H1 (cell line): ENCODE measurements around the gene MMP27. TPM values are rescaled to one million over a fixed set of nuclear protein-coding genes. Genes with fewer than 3 reads are reported as not detected.

Source experiments
- CTCF ChIA-PET: fragments of 300-600 bp; sonication (Branson Sonifier 250); formaldehyde crosslinking; loops from one replicate; lab custom pipeline; 2021; ENCODE audit not compliant: partially characterized antibody; lab: Charles Lee
- POLR2A ChIA-PET: fragments of 300-600 bp; sonication (Branson Sonifier 250); formaldehyde crosslinking; loops from one replicate; lab custom pipeline; 2021; ENCODE audit warnings: inconsistent platforms; ENCODE audit not compliant: partially characterized antibody; lab: Charles Lee
- DNase-seq, 2 experiments: peaks; one replicate each; pipeline versions ENCODE4 v3.0.0 to v3.0.0-alpha.2; 2010 to 2022; ENCODE audit warnings: low spot score in 2 of 2, low read depth in 1 of 2, mixed read lengths in 1 of 2
- FAIRE-seq: peaks from 2 replicates; lab custom pipeline; 2011; peaks lifted over from hg19 to GRCh38; lab: Jason Lieb, UNC
- H2AFZ ChIP-seq: 2 replicates; pipeline ENCODE4 v1.8.1; 2012; ENCODE audit warnings: low read length, inconsistent platforms
- H2AK5ac ChIP-seq: 2 replicates; pipeline ENCODE4 v1.6.1; 2013; ENCODE audit warnings: low read depth, low read length
- H2BK120ac ChIP-seq: replicated peaks from 2 replicates; pipeline ENCODE3; 2013; ENCODE audit warnings: low read depth, low read length, inconsistent platforms
- H2BK12ac ChIP-seq: 2 replicates; pipeline ENCODE4 v1.6.1; 2013; ENCODE audit warnings: low read depth, low read length
- H2BK15ac ChIP-seq: 2 replicates; pipeline ENCODE4 v1.6.1; 2013; ENCODE audit warnings: low read length
- H2BK20ac ChIP-seq: 2 replicates; pipeline ENCODE4 v1.6.1; 2013; ENCODE audit warnings: low read length
- H2BK5ac ChIP-seq: 2 replicates; pipeline ENCODE4 v1.6.1; 2013; ENCODE audit warnings: low read depth, low read length
- H3K14ac ChIP-seq: 2 replicates; pipeline ENCODE4 v1.6.1; 2013; ENCODE audit warnings: inconsistent platforms; ENCODE audit not compliant: insufficient read length
- H3K18ac ChIP-seq: 2 replicates; pipeline ENCODE4 v1.6.1; 2013; ENCODE audit warnings: low read length; ENCODE audit errors: extremely low read depth
- H3K23ac ChIP-seq: 2 replicates; pipeline ENCODE4 v1.6.1; 2013; ENCODE audit warnings: inconsistent platforms; ENCODE audit not compliant: insufficient read length
- H3K23me2 ChIP-seq: 2 replicates; pipeline ENCODE4 v1.6.1; 2013; ENCODE audit warnings: low read depth, low read length
- H3K27ac ChIP-seq: 2 replicates; pipeline ENCODE4 v1.6.1; 2011; ENCODE audit warnings: low read depth, low read length, inconsistent platforms
- H3K27me3 ChIP-seq, 4 experiments: replicated peaks in 1 of 4; 1 replicate in 1 of 4; 2 replicates in 3 of 4; pipeline versions ENCODE4 v1.6.1 to v1.8.1; 2011 to 2013; ENCODE audit warnings: low read length in 3 of 4, mild to moderate bottlenecking in 3 of 4, inconsistent platforms in 2 of 4, mixed read lengths in 2 of 4, moderate library complexity in 1 of 4; ENCODE audit not compliant: control insufficient read depth in 3 of 4, insufficient read depth in 3 of 4; ENCODE audit errors: extremely low read depth in 1 of 4
- H3K36me3 ChIP-seq, 4 experiments: 2 replicates each; pipeline versions ENCODE4 v1.6.1 to v1.8.1; 2011 to 2013; ENCODE audit warnings: mild to moderate bottlenecking in 4 of 4, low read length in 3 of 4, moderate library complexity in 2 of 4, control low read depth in 1 of 4, inconsistent platforms in 1 of 4; ENCODE audit not compliant: insufficient read depth in 4 of 4, control insufficient read depth in 2 of 4
- H3K4ac ChIP-seq: replicated peaks from 2 replicates; pipeline ENCODE3; 2013; ENCODE audit warnings: low read length, low read depth, mixed read lengths, inconsistent platforms; ENCODE audit not compliant: insufficient read length
- H3K4me1 ChIP-seq, 4 experiments: replicated peaks in 1 of 4; 1 replicate in 1 of 4; 2 replicates in 3 of 4; pipeline versions ENCODE4 v1.6.1 to v1.8.1; 2011 to 2013; ENCODE audit warnings: low read length in 3 of 4, inconsistent platforms in 2 of 4, mixed read lengths in 1 of 4; ENCODE audit not compliant: insufficient read depth in 4 of 4, control insufficient read depth in 3 of 4
- H3K4me2 ChIP-seq, 2 experiments: 2 replicates each; pipeline versions ENCODE4 v1.6.1 to v1.8.1; 2011 to 2013; ENCODE audit warnings: low read depth in 2 of 2, low read length in 2 of 2, control low read depth in 1 of 2, inconsistent platforms in 1 of 2, mild to moderate bottlenecking in 1 of 2; ENCODE audit not compliant: insufficient read depth in 1 of 2
- H3K4me3 ChIP-seq, 4 experiments: fragments of 200-600, 300-600 bp in 1 of 4; sonication (generic), shearing (Covaris generic), sonication (Bioruptor Twin) in 1 of 4; 2 replicates each; pipeline versions ENCODE4 v1.5.1 to v1.8.1; 2011 to 2016; ENCODE audit warnings: low read length in 4 of 4, low read depth in 3 of 4, control low read depth in 2 of 4, inconsistent platforms in 2 of 4, mild to moderate bottlenecking in 2 of 4, mixed read lengths in 1 of 4, moderate library complexity in 1 of 4; ENCODE audit not compliant: insufficient read depth in 2 of 4; ENCODE audit errors: extremely low read depth in 1 of 4
- H3K56ac ChIP-seq: replicated peaks from 2 replicates; pipeline ENCODE3; 2013; ENCODE audit warnings: low read depth, mild to moderate bottlenecking, mixed read lengths, low read length, inconsistent platforms; ENCODE audit not compliant: insufficient read length
- H3K79me1 ChIP-seq: 2 replicates; pipeline ENCODE4 v1.6.1; 2013; ENCODE audit warnings: low read depth, low read length, control low read depth
- H3K79me2 ChIP-seq, 2 experiments: 2 replicates each; pipeline versions ENCODE4 v1.6.1 to v1.8.1; 2012 to 2013; ENCODE audit warnings: low read length in 2 of 2, mild to moderate bottlenecking in 2 of 2, inconsistent platforms in 1 of 2; ENCODE audit not compliant: insufficient read depth in 2 of 2, control insufficient read depth in 1 of 2
- H3K9ac ChIP-seq, 4 experiments: replicated peaks in 1 of 4; 1 replicate in 1 of 4; 2 replicates in 3 of 4; pipeline versions ENCODE4 v1.6.1 to v1.8.1; 2011 to 2013; ENCODE audit warnings: low read depth in 3 of 4, low read length in 3 of 4, control low read depth in 2 of 4, mild to moderate bottlenecking in 2 of 4, moderate library complexity in 2 of 4, inconsistent platforms in 1 of 4; ENCODE audit errors: extremely low read depth in 1 of 4
- H3K9me3 ChIP-seq, 2 experiments: 2 replicates each; pipeline versions ENCODE4 v1.6.1 to v1.8.1; 2012 to 2013; ENCODE audit warnings: mild to moderate bottlenecking in 2 of 2, moderate library complexity in 2 of 2, control low read depth in 1 of 2, inconsistent platforms in 1 of 2, low read depth in 1 of 2, low read length in 1 of 2, mixed read lengths in 1 of 2; ENCODE audit not compliant: insufficient read depth in 2 of 2
- H4K20me1 ChIP-seq, 2 experiments: replicated peaks in 1 of 2; 2 replicates each; pipeline versions ENCODE3 to v1.8.1; 2011 to 2013; ENCODE audit warnings: inconsistent platforms in 2 of 2, low read length in 2 of 2, mild to moderate bottlenecking in 1 of 2; ENCODE audit not compliant: insufficient read depth in 2 of 2, control insufficient read depth in 1 of 2
- H4K5ac ChIP-seq: 2 replicates; pipeline ENCODE4 v1.6.1; 2013; ENCODE audit warnings: low read length, low read depth, mixed read lengths, inconsistent platforms; ENCODE audit not compliant: insufficient read length
- H4K8ac ChIP-seq: 2 replicates; pipeline ENCODE4 v1.8.0; 2013; ENCODE audit warnings: mild to moderate bottlenecking, moderate library complexity, low read length, inconsistent platforms; ENCODE audit not compliant: insufficient read depth; ENCODE audit errors: extremely low read depth
- H4K91ac ChIP-seq: replicated peaks from 2 replicates; pipeline ENCODE3; 2013; ENCODE audit warnings: low read length, mixed read lengths, inconsistent platforms; ENCODE audit not compliant: insufficient read length
- BCL11A ChIP-seq, 2 experiments: IDR thresholded peaks; one replicate each; pipeline ENCODE4 v1.6.1; 2011; ENCODE audit warnings: low read depth in 2 of 2, low read length in 2 of 2, mild to moderate bottlenecking in 2 of 2
- CBX5 ChIP-seq: fragments of 300-800, 300-1000 bp; sonication (generic); IDR thresholded peaks from 2 replicates; pipeline ENCODE4 v1.7.1; 2016; ENCODE audit warnings: antibody characterized with exemption, low read length, low read depth
- POLR2AphosphoS5 ChIP-seq: IDR thresholded peaks from 2 replicates; pipeline ENCODE4 v1.6.1; 2011; ENCODE audit warnings: low read depth, low read length
- RXRA ChIP-seq: IDR thresholded peaks from 2 replicates; pipeline ENCODE4 v1.6.1; 2011; ENCODE audit warnings: low read depth, mild to moderate bottlenecking, low read length, moderate library complexity; ENCODE audit not compliant: insufficient read depth
- TAF1 ChIP-seq: IDR thresholded peaks from 2 replicates; pipeline ENCODE4 v1.6.1; 2011; ENCODE audit warnings: mild to moderate bottlenecking, low read depth, low read length
- TCF12 ChIP-seq: IDR thresholded peaks from 2 replicates; pipeline ENCODE4 v1.6.1; 2011; ENCODE audit warnings: low read depth, mild to moderate bottlenecking, low read length
- YY1 ChIP-seq: IDR thresholded peaks from 2 replicates; pipeline ENCODE4 v1.6.1; 2011; ENCODE audit warnings: low read depth, mild to moderate bottlenecking, low read length
- WGBS, 2 experiments: shearing (Covaris generic) in 1 of 2; methylation state at CpG; one replicate each; pipeline versions ENCODE4 v1.1.6 to v1.1.7; 2013 to 2015; ENCODE audit warnings: low lambda C conversion rate in 2 of 2, mixed read lengths in 2 of 2, inconsistent platforms in 1 of 2, low coverage in 1 of 2, missing lambda C conversion rate in 1 of 2; ENCODE audit not compliant: insufficient replicate concordance in 2 of 2, insufficient coverage in 1 of 2, insufficient read length in 1 of 2; ENCODE audit errors: extremely low coverage in 1 of 2, missing lambda C conversion rate in 1 of 2; 5-methylcytosine and 5-hydroxymethylcytosine counted together
- polyA plus RNA-seq, 7 experiments: library from polyadenylated mRNA; depleted of rRNA in 3 of 7; stranded (reverse) in 5 of 7; unstranded in 2 of 7; fragments of >200 nt in 5 of 7; fragments of 200-250 nt in 2 of 7; gene quantifications; 1 replicate in 5 of 7; 2 replicates in 1 of 7; 4 replicates in 1 of 7; pipeline versions ENCODE4 v1.2.1 to v1.2.3, GENCODE V29; 2011 to 2013; ENCODE audit warnings: missing spikeins in 2 of 7, mixed read lengths in 2 of 7
- total RNA-seq: library from RNA; stranded (reverse); fragmentation: NEBNext Ultra II Directional; extraction: Animal tissue kit (Norgen Biotek cat#: 25700); gene quantifications from 2 replicates; pipeline ENCODE4 v1.2.1, GENCODE V29; 2021
- TF ChIP-seq, protein P1 (sequence below): IDR thresholded peaks from 2 replicates; pipeline ENCODE4 v1.6.1; 2012; ENCODE audit warnings: inconsistent platforms

MMP27 gene
- total and polyA plus RNA-seq, 2 of the 8 experiments (the other 6 are each of a cell fraction or from before 2014, with no cell fraction given) = not detected

DNA sequence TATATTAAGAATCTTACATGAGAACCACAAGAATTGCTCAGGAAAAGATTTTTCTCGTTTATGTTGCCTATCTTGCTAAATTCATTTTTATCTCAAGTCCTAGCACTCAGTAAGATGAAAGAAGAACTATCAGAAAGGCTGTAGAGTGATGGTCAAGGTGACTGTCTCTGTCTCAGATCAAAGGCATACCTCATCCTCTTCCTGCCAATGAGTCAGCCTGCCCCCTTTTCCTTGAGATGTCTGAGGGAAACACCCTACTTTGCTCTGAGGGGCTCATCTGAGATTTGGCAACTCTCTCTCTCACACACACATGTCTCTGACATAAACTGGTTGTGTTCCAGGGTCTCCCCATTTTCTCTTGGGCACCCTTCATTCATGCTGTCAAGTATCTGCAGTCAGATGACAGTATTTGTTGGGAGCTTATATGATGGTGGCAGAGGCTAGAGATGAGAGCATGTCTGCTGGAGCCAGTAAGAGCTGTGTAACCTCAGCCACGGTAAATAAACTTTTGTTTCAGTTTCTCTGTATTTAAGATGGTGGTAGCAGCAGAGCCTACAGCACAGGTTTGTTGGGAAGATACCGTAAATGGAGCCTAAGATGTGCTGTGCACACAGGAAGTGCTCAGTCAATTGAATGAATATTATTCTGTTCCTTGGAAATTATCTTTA, 1.6 kb downstream of the MMP27 start:
- H3K36me3 ChIP-seq = no peaks in the 10 kb centered on the region
- no peak overlapping the region for H2AK5ac ChIP-seq
- ChIA-PET CTCF (interaction anchor here (0.6 to 2.3 kb wide), 3 partner anchors 28 to 210 kb away, joined by 3 to 5 read pairs (median 4); no protein-coding TSS in a partner anchor), POLR2A (interaction anchor here (1.0 kb wide), 1 partner anchor 10 kb away, joined by 3 read pairs; no protein-coding TSS in a partner anchor)
- no peak overlapping the region for H2AFZ ChIP-seq
- H4K5ac ChIP-seq = no peak overlapping the region
- H3K9me3 ChIP-seq = no peaks in the 10 kb centered on the region
- H3K9ac ChIP-seq = no peak overlapping the region
- H3K23ac ChIP-seq = no peak overlapping the region
- no peak overlapping the region for H3K4ac ChIP-seq
- no peak overlapping the region for H3K56ac ChIP-seq
- H3K23me2 ChIP-seq = no peaks in the 10 kb centered on the region
- no peaks in the 10 kb centered on the region for H4K20me1 ChIP-seq
- no peak overlapping the region for H3K27ac ChIP-seq
- H2BK5ac ChIP-seq = no peak overlapping the region
- H3K4me1 ChIP-seq = no peaks in the 10 kb centered on the region
- TF ChIP-seq TCF12 = no peak
- TF ChIP-seq POLR2AphosphoS5 = no peak
- no peak for TF ChIP-seq BCL11A (IDR thresholded peaks at IDR 0.05; ENCODE audit: low read depth in 2 of 2, low read length in 2 of 2)
- TF ChIP-seq YY1 = no peak
- no peak for TF ChIP-seq RXRA
- TF ChIP-seq CBX5 = no peak
- TF ChIP-seq TAF1 = no peak
- TF ChIP-seq, protein P1, sequence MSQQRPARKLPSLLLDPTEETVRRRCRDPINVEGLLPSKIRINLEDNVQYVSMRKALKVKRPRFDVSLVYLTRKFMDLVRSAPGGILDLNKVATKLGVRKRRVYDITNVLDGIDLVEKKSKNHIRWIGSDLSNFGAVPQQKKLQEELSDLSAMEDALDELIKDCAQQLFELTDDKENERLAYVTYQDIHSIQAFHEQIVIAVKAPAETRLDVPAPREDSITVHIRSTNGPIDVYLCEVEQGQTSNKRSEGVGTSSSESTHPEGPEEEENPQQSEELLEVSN = no peak
- H2BK12ac ChIP-seq = no peak overlapping the region
- H2BK15ac ChIP-seq = no peak overlapping the region
- no peak overlapping the region for H3K14ac ChIP-seq
- H3K27me3 ChIP-seq = peaks cover 0 to 1% (median 0%) of the 10 kb centered on the region in 4 experiments; a peak in 1 of 7 replicates
- WGBS, 2 experiments = 90% methylated on average over 3 of the region's 3 CpGs; no CpG with 5 or more reads in 1 of the 2 experiments
- no peak overlapping the region for H3K4me3 ChIP-seq
- H3K4me2 ChIP-seq = no peak overlapping the region
- H4K91ac ChIP-seq = no peak overlapping the region
- no peaks in the 10 kb centered on the region for H3K79me1 ChIP-seq
- FAIRE-seq = no peak
- H2BK20ac ChIP-seq = no peak overlapping the region
- H4K8ac ChIP-seq = no peak overlapping the region
- no peak for DNase-seq
- H3K79me2 ChIP-seq = no peaks in the 10 kb centered on the region
- no peak overlapping the region for H2BK120ac ChIP-seq
- no peak overlapping the region for H3K18ac ChIP-seq
